Prostate gland (tissue), 2 donors: Measurements from ENCODE around the gene WDR64. TPM values are rescaled to one million over a fixed set of nuclear protein-coding genes. Genes with fewer than 3 reads are reported as not detected.

Source experiments
- DNase-seq: peaks from one replicate; pipeline ENCODE4 v3.0.0-alpha.2; 2019; ENCODE audit warnings: low spot score
- H3K27ac ChIP-seq, 2 donors: fragments of 200-600 bp; sonication (generic); 2 replicates each; pipeline ENCODE4 v1.5.1; 2017 to 2019
- H3K27me3 ChIP-seq: fragments of 200-600 bp; sonication (generic); replicated peaks from 2 replicates; pipeline ENCODE4 v1.5.1; 2019; ENCODE audit not compliant: insufficient read depth
- H3K36me3 ChIP-seq, 2 donors: fragments of 200-600 bp; sonication (generic); 1 replicate in 1 of 2; 2 replicates in 1 of 2; pipeline versions ENCODE4 v1.5.1 to v1.8.1; 2017 to 2019
- H3K4me1 ChIP-seq: fragments of 200-600 bp; sonication (generic); replicated peaks from 2 replicates; pipeline ENCODE4 v1.5.1; 2019
- H3K4me3 ChIP-seq, 2 donors: fragments of 200-600 bp; sonication (generic); 2 replicates each; pipeline ENCODE4 v1.5.1; 2017 to 2019
- H3K9me3 ChIP-seq: fragments of 200-600 bp; sonication (generic); 2 replicates; pipeline ENCODE4 v1.5.1; 2017
- CTCF ChIP-seq, 4 experiments: fragments of 200-600 bp in 2 of 4; fragments of 450-650 bp in 2 of 4; sonication (generic) in 2 of 4; IDR thresholded peaks; 1 replicate in 3 of 4; 2 replicates in 1 of 4; pipeline ENCODE4 v1.5.1; 2016 to 2019; ENCODE audit warnings: antibody characterized with exemption in 4 of 4, mild to moderate bottlenecking in 2 of 4, moderate library complexity in 2 of 4
- POLR2A ChIP-seq: fragments of 450-650 bp; IDR thresholded peaks from one replicate; pipeline ENCODE4 v1.6.1; 2016; ENCODE audit warnings: antibody characterized with exemption, mild to moderate bottlenecking
- POLR2AphosphoS5 ChIP-seq: sonication (generic); formaldehyde crosslinking; IDR thresholded peaks from one replicate; pipeline ENCODE4 v1.6.1; 2017; ENCODE audit warnings: antibody characterized with exemption
- WGBS: methylation state at CpG from one replicate; pipeline ENCODE4 v1.1.5; 2018; 5-methylcytosine and 5-hydroxymethylcytosine counted together
- intact Hi-C: fragments of 100-400 bp; cut with DNase I; formaldehyde crosslinking; loops from one replicate; pipeline ENCODE4 v1.14.2; 2022
- total RNA-seq, 2 donors: library from RNA; depleted of rRNA; stranded (reverse); fragments of >200 nt; gene quantifications; one replicate each; pipeline ENCODE4 v1.1.0, GENCODE V29; 2016

Gene WDR64
- total RNA-seq, 2 donors from 2014 or later = 0.91 TPM; not detected in 1

- WGBS = under 1% methylated on average over 31 of the region's 42 CpGs
- Histone ChIP-seq H3K9me3 (no peaks in the 10 kb centered on the region), H3K36me3 (no peaks in the 10 kb centered on the region), H3K27ac (peak overlapping the region; percentile 66 to 72), H3K4me1 (no peaks in the 10 kb centered on the region), H3K4me3 (peak overlapping the region; percentile 87), H3K27me3 (no peaks in the 10 kb centered on the region)
- peak; percentile 16 for DNase-seq
- intact Hi-C loops = no loop called here
- TF ChIP-seq POLR2AphosphoS5 = no peak
- TF ChIP-seq CTCF (IDR thresholded peaks at IDR 0.05) = no peak
- no peak for TF ChIP-seq POLR2A
Measured at GRCh38 chr1:241639623-241640148, 12.4 kb upstream of the WDR64 start.

GRCh38 chr1:241640149-241640866, 11.8 kb upstream of the WDR64 start, which contains the start of the genes CHML and OPN3:
Gene CHML, minus strand, starts transcription at chr1:241640369. Its CDS starts 4,603 bp downstream, at chr1:241635766.
Gene OPN3, minus strand, starts transcription at chr1:241640369. Its CDS starts 115 bp downstream, at chr1:241640254.
- WGBS = 7% methylated on average over 41 of the region's 81 CpGs
- Histone ChIP-seq H3K4me3 (peak within 1 kb of the TSS; percentile 87), H3K4me1 (no peaks in the 10 kb centered on the region), H3K9me3 (no peaks in the 10 kb centered on the region), H3K27me3 (no peaks in the 10 kb centered on the region), H3K27ac (peak within 1 kb of the TSS; percentile 66 to 72), H3K36me3 (no peaks in the 10 kb centered on the region)
- DNase-seq = peak; percentile 94
- TF ChIP-seq CTCF (IDR thresholded peaks at IDR 0.05) = peak in 1 of 4 experiments; percentile 23
- TF ChIP-seq POLR2AphosphoS5 = peak; percentile 59
- TF ChIP-seq POLR2A = peak; percentile 80
- intact Hi-C loops = no loop called here

- intact Hi-C loops = no loop called here
- no peak for DNase-seq
- WGBS = 85% methylated on average over 9 of the region's 9 CpGs
Measured at GRCh38 chr1:241640867-241641622, 11.0 kb upstream of the WDR64 start.

DNA sequence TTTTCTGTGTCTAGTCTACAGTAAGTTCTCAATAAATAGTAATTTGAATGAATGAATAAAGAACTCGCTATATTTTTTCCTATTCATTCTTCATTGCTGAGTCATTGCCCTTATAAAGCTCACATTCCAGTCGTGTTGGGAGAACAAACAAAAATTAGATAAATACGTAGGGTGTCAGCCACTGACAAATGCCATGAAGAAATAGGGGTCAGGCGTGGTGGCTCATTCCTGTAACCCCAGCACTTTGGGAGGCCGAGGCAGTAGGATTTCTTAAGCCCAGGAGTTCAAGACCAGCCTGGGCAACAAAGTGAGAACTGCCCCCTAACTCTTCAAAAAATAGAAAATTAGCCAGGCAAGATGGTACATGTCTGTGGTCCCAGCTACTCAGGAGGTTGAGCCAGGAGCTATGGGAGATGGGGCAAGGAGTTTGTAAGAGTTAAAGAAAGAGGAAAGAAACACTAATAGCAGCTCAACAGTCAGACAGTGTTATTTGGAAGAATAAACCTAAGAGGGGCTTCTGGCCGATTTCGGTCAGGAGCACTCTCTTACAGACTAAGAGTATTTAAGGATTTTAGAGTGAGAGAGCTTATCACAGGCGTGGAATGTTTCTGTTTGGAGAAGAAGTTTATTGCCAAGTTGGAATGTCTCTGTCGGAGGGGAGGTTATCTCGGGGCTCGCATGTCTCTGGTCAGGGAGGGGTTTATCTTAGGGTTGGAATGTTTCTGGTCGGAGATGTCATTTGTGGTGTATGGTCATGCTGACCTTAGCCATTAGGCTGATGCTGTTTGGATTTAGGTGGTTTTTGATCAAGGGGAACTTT, 10.1 kb upstream of the WDR64 start:
- 74% methylated on average over 12 of the region's 12 CpGs for WGBS

More at GRCh38 chr1:241640867-241641622, 11.0 kb upstream of the WDR64 start:
- no peaks in the 10 kb centered on the region for H3K9me3 ChIP-seq
- H3K4me1 ChIP-seq = no peaks in the 10 kb centered on the region
- H3K4me3 ChIP-seq = peak overlapping the region; percentile 87
- peak overlapping the region; percentile 40 to 52 for H3K27ac ChIP-seq
- no peaks in the 10 kb centered on the region for H3K36me3 ChIP-seq
- H3K27me3 ChIP-seq = no peaks in the 10 kb centered on the region
- TF ChIP-seq POLR2AphosphoS5 = no peak
- TF ChIP-seq CTCF (IDR thresholded peaks at IDR 0.05) = no peak
- TF ChIP-seq POLR2A = no peak

More for the DNA sequence above, 10.1 kb upstream of the WDR64 start:
- intact Hi-C loops = no loop called here
- no peak for TF ChIP-seq CTCF (IDR thresholded peaks at IDR 0.05)
- no peak for TF ChIP-seq POLR2AphosphoS5
- TF ChIP-seq POLR2A = no peak
- no peaks in the 10 kb centered on the region for H3K4me1 ChIP-seq
- H3K27ac ChIP-seq = no peak overlapping the region
- H3K27me3 ChIP-seq = no peaks in the 10 kb centered on the region
- H3K36me3 ChIP-seq = no peaks in the 10 kb centered on the region
- no peaks in the 10 kb centered on the region for H3K9me3 ChIP-seq
- DNase-seq = no peak
- H3K4me3 ChIP-seq = no peak overlapping the region
